GM18867 (cell line): ENCODE data around the gene SLC5A2.
A peak's percentile ranks its signal among the peaks of the same experiment; 100 is the strongest.
"Not testable (repeated sequence)": the region's sequence is repeated elsewhere in the genome, so short reads cannot be mapped to it uniquely, and the experiment has no call there.

Source experiments
- ATAC-seq: cut with Tn5 transposase; IDR thresholded peaks from one replicate; pipeline ENCODE4 v1.9.1; 2021; ENCODE audit warnings: mild to moderate bottlenecking, moderate library complexity; ENCODE audit not compliant: unreplicated experiment

SLC5A2 gene

GRCh38 chr16:31483081-31483480 lies at the start of gene SLC5A2:
Gene SLC5A2, plus strand, starts transcription at chr16:31483123. Its CDS starts 14 bp downstream, at chr16:31483137.
- ATAC-seq: no peak

GRCh38 chr16:31435341-31436220 lies 47.3 kb upstream of the SLC5A2 start:
- ATAC-seq: no peak

GRCh38 chr16:31436221-31437045 lies 46.5 kb upstream of the SLC5A2 start:
- ATAC-seq: no peak

GRCh38 chr16:31438414-31438813 lies 44.5 kb upstream of the SLC5A2 start:
- ATAC-seq: no peak

- ATAC-seq: not testable (repeated sequence)
These were observed 43.9 kb upstream of the SLC5A2 start for GRCh38 chr16:31439023-31439422.

GRCh38 chr16:31439519-31439918 lies 43.4 kb upstream of the SLC5A2 start:
- ATAC-seq: no peak

GRCh38 chr16:31440516-31441184 lies 42.3 kb upstream of the SLC5A2 start:
- ATAC-seq: no peak

- no peak for ATAC-seq
These were observed 41.0 kb upstream of the SLC5A2 start for GRCh38 chr16:31441956-31442355.

- ATAC-seq: not testable (repeated sequence)
These were observed 37.0 kb upstream of the SLC5A2 start for GRCh38 chr16:31445931-31446330.

- ATAC-seq: no peak
These were observed 31.7 kb upstream of the SLC5A2 start for GRCh38 chr16:31451201-31451600.

GRCh38 chr16:31451681-31452351 lies 31.1 kb upstream of the SLC5A2 start:
- ATAC-seq: no peak

- ATAC-seq: no peak
These were observed 30.3 kb upstream of the SLC5A2 start for GRCh38 chr16:31452631-31453106.

GRCh38 chr16:31453255-31454204 lies 29.4 kb upstream of the SLC5A2 start:
- no peak for ATAC-seq

GRCh38 chr16:31455601-31456314 lies 27.2 kb upstream of the SLC5A2 start:
- ATAC-seq: no peak

GRCh38 chr16:31456988-31457360 lies 25.9 kb upstream of the SLC5A2 start:
- no peak for ATAC-seq

GRCh38 chr16:31458073-31458843 lies 24.7 kb upstream of the SLC5A2 start:
- no peak for ATAC-seq

GRCh38 chr16:31458844-31459686 lies 23.9 kb upstream of the SLC5A2 start, which contains the start of gene ARMC5:
Gene ARMC5, plus strand, starts transcription at chr16:31459501. Its CDS starts 24 bp downstream, at chr16:31459525.
- ATAC-seq: peak; percentile 69
